Ascending aorta (tissue), 2 donors: ENCODE data around the gene RAD23B. TPM values are rescaled to one million over a fixed set of nuclear protein-coding genes. Genes with fewer than 3 reads are reported as not detected.

Experiments
- DNase-seq, 2 donors: peaks; one replicate each; pipeline ENCODE4 v3.0.0-alpha.2; 2019; ENCODE audit warnings: low spot score in 2 of 2
- H3K27ac ChIP-seq, 2 donors: fragments of 200-600 bp; sonication (generic); one replicate each; pipeline ENCODE4 v1.5.1; 2016 to 2017; ENCODE audit warnings: mild to moderate bottlenecking in 1 of 2
- H3K27me3 ChIP-seq: fragments of 200-600 bp; sonication (generic); one replicate; pipeline ENCODE4 v1.5.1; 2017
- H3K36me3 ChIP-seq, 2 donors: fragments of 200-600 bp; sonication (generic); one replicate each; pipeline ENCODE4 v1.5.1; 2016
- H3K4me1 ChIP-seq, 2 donors: fragments of 200-600 bp; sonication (generic); one replicate each; pipeline ENCODE4 v1.5.1; 2016 to 2017; ENCODE audit warnings: mild to moderate bottlenecking in 1 of 2
- H3K4me3 ChIP-seq, 2 donors: fragments of 200-600 bp; sonication (generic); one replicate each; pipeline ENCODE4 v1.5.1; 2016 to 2017; ENCODE audit warnings: mild to moderate bottlenecking in 1 of 2
- H3K9me3 ChIP-seq, 2 donors: fragments of 200-600 bp; sonication (generic); one replicate each; pipeline ENCODE4 v1.5.1; 2016
- intact Hi-C: fragments of 100-400 bp; cut with DNase I; formaldehyde crosslinking; loops from one replicate; pipeline ENCODE4 v1.15.1; 2023
- total RNA-seq: library from RNA; depleted of rRNA; stranded (reverse); fragments of >200 nt; gene quantifications from one replicate; pipeline ENCODE4 v1.1.0, GENCODE V29; 2016
- TF ChIP-seq, protein P1 (sequence below), 3 experiments: fragments of 200-600 bp in 2 of 3; fragments of 450-650 bp in 1 of 3; sonication (generic) in 2 of 3; IDR thresholded peaks; one replicate each; pipeline ENCODE4 v1.5.1; 2016 to 2019; ENCODE audit warnings: antibody characterized with exemption in 3 of 3, mild to moderate bottlenecking in 1 of 3, moderate library complexity in 1 of 3

Gene RAD23B
- total RNA-seq, 1 donor from 2014 or later: 57.7 TPM

GRCh38 chr9:107361816-107362215 is 78.7 kb downstream of the RAD23B start:
- Histone ChIP-seq H3K4me3 (no peak overlapping the region), H3K27me3 (no peaks in the 10 kb centered on the region), H3K4me1 (no peaks in the 10 kb centered on the region), H3K36me3 (no peaks in the 10 kb centered on the region), H3K27ac (no peak overlapping the region), H3K9me3 (no peaks in the 10 kb centered on the region)
- TF ChIP-seq, protein P1, sequence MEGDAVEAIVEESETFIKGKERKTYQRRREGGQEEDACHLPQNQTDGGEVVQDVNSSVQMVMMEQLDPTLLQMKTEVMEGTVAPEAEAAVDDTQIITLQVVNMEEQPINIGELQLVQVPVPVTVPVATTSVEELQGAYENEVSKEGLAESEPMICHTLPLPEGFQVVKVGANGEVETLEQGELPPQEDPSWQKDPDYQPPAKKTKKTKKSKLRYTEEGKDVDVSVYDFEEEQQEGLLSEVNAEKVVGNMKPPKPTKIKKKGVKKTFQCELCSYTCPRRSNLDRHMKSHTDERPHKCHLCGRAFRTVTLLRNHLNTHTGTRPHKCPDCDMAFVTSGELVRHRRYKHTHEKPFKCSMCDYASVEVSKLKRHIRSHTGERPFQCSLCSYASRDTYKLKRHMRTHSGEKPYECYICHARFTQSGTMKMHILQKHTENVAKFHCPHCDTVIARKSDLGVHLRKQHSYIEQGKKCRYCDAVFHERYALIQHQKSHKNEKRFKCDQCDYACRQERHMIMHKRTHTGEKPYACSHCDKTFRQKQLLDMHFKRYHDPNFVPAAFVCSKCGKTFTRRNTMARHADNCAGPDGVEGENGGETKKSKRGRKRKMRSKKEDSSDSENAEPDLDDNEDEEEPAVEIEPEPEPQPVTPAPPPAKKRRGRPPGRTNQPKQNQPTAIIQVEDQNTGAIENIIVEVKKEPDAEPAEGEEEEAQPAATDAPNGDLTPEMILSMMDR (IDR thresholded peaks at IDR 0.05): no peak
- DNase-seq: no peak
- intact Hi-C loops: no loop called here

- H3K4me3 ChIP-seq: no peak overlapping the region
- no peaks in the 10 kb centered on the region for H3K9me3 ChIP-seq
- no peak overlapping the region for H3K27ac ChIP-seq
- H3K27me3 ChIP-seq: no peaks in the 10 kb centered on the region
- DNase-seq: no peak
- H3K4me1 ChIP-seq: no peaks in the 10 kb centered on the region
- TF ChIP-seq, protein P1 (IDR thresholded peaks at IDR 0.05): no peak
- intact Hi-C loops: no loop called here
- H3K36me3 ChIP-seq: no peaks in the 10 kb centered on the region
Observed at GRCh38 chr9:107363516-107364152, 80.6 kb downstream of the RAD23B start.

DNA sequence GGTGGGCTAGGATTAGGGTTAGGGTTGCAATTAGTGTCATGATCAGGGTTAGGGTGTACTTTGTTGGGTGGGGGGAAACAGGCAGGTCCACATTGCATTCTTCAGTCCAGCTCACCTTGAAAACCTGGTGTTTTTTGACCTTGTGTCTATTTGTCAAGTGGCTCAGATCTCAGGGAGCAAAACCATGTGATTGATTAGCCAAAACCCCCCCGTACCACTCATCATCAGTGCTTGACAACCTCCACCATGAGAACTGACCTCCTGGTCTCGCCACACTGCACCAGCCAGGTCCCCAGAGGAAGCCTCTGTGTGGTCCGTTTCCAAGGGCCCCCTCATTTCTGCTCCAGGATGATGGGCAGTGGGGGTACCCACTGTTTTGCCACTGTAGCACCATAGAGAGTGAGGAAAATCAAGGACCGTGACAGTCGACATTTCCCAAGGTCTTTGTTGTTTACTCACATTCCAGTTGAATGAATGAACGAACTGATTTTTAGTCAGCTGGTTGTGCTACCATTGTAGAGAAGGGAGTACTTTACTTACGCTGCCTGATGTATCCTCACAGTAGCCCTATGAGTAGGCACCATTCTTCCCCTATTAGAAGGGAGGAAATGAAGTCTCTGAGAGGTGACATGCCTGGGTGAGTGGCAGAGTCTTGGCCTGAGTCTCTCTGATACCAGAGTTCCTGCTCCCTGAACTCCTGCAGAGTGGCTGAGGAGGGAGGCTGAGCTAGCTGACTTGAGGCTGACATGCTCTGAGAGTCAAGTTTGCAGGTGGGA is 84.8 kb downstream of the RAD23B start:
- Histone ChIP-seq H3K27me3 (no peaks in the 10 kb centered on the region), H3K27ac (no peak overlapping the region), H3K4me3 (no peak overlapping the region), H3K4me1 (no peaks in the 10 kb centered on the region), H3K9me3 (no peaks in the 10 kb centered on the region), H3K36me3 (no peaks in the 10 kb centered on the region)
- intact Hi-C loops: no loop called here
- DNase-seq: no peak
- TF ChIP-seq, protein P1 (IDR thresholded peaks at IDR 0.05): no peak

DNA sequence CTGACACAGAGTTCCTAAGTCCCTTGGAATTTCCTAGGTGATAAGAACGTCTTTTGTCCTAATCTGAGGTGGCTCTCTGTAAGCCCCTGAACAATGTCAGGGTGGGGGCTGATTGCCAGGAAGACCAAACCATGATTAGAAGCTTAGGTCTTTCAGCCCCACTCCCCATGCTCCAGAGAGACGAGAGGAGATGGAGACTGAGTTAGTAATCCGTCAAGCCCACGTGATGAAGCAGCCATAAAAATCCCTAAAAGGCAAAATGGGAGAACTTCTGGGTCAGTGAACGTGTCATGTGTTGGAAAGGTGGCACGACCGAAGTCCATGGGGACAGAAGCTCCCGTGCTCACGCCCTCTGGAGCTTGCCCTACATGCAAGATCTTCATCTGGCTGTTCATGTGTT is 85.6 kb downstream of the RAD23B start:
- TF ChIP-seq, protein P1 (IDR thresholded peaks at IDR 0.05): no peak
- H3K27me3 ChIP-seq: no peaks in the 10 kb centered on the region
- no peak for DNase-seq
- no peaks in the 10 kb centered on the region for H3K9me3 ChIP-seq
- H3K27ac ChIP-seq: no peak overlapping the region
- intact Hi-C loops: no loop called here
- H3K4me3 ChIP-seq: no peak overlapping the region
- H3K4me1 ChIP-seq: no peaks in the 10 kb centered on the region
- no peaks in the 10 kb centered on the region for H3K36me3 ChIP-seq

DNA sequence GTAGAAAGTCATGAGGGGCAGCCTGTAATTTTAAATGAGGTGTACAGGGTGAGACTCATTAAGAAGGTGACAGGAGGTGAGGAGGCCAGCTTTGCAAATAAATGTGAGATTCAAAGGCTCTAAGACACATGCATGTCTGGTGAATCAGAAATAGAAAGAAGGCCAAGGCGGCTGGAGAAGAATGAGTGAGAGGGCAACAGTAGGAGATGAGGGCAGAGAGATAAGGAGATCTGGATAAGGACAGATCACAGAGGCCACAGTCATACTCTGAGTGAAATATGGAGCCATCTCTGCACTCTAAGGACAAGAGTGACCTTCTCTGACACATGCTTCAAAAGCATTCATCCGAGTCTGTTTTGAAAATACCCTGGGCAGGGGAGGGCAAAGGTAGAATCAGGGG is 90.7 kb downstream of the RAD23B start:
- no peaks in the 10 kb centered on the region for H3K9me3 ChIP-seq
- intact Hi-C loops: no loop called here
- no peaks in the 10 kb centered on the region for H3K27me3 ChIP-seq
- TF ChIP-seq, protein P1 (IDR thresholded peaks at IDR 0.05): no peak
- no peak overlapping the region for H3K4me3 ChIP-seq
- no peaks in the 10 kb centered on the region for H3K36me3 ChIP-seq
- DNase-seq: no peak
- H3K27ac ChIP-seq: no peak overlapping the region
- no peaks in the 10 kb centered on the region for H3K4me1 ChIP-seq
